ENCODE measurements around the gene RNF115. TPM values are rescaled to one million over a fixed set of nuclear protein-coding genes. Genes with fewer than 3 reads are reported as not detected.

RNF115 gene
- 10 to 100 TPM in 1 of 2 donors, 1 to 10 TPM in 1; 8.3 to 11.0 TPM for total RNA-seq

GRCh38 chr1:145823565-145824498, at the start of gene RNF115, which contains the start of gene POLR3C:
TSS of gene RNF115 (minus strand) at chr1:145824095. CDS start at chr1:145823873, 222 bp downstream.
TSS of gene POLR3C (plus strand) at chr1:145824200. CDS start at chr1:145825777, 1,577 bp downstream.

GRCh38 chr1:145858901-145859490, 35.1 kb upstream of the RNF115 start, which contains the start of gene PIAS3:
TSS of gene PIAS3 (minus strand) at chr1:145859081. CDS start at chr1:145858990, 91 bp downstream.

GRCh38 chr1:145845514-145846161, 21.7 kb upstream of the RNF115 start, which contains the start of gene NUDT17:
TSS of gene NUDT17 (plus strand) at chr1:145845630. CDS start at chr1:145845641, 11 bp downstream.

GRCh38 chr1:145719230-145720079, 104.4 kb downstream of the RNF115 start, which contains the start of gene CD160:
TSS of gene CD160 (plus strand) at chr1:145719499. CDS start at chr1:145728328, 8,829 bp downstream.

GRCh38 chr1:145707183-145707867, 116.6 kb downstream of the RNF115 start, which contains the start of gene PDZK1:
TSS of gene PDZK1 (minus strand) at chr1:145707368. CDS start at chr1:145688021, 19,347 bp downstream.

Small RNA genes lying within 50 kb of the gene (small RNA-seq; reads per million reads assigned to genes)
- gene MIR6736: 0 reads per million in 2 donors

Other genes starting within 250 kb of the RNF115 start
- gene GPR89A, start 216.1 kb downstream of the RNF115 start, total RNA-seq: 10 to 100 TPM; 34.8 to 38.0 TPM
- under 1 TPM; 0.33 to 0.34 TPM for gene PDZK1, start 116.7 kb downstream of the RNF115 start, total RNA-seq
- gene CD160, start 104.6 kb downstream of the RNF115 start, total RNA-seq: not detected
- gene POLR3C, start 105 bp upstream of the RNF115 start, total RNA-seq: 10 to 100 TPM; 42.0 to 47.8 TPM
- gene NUDT17, start 21.5 kb upstream of the RNF115 start, total RNA-seq: 1 to 10 TPM; 5.0 to 5.2 TPM
- 1 to 10 TPM; 5.2 to 7.3 TPM for gene PIAS3, start 35.0 kb upstream of the RNF115 start, total RNA-seq
- under 1 TPM; under 0.01 TPM for gene ANKRD35, start 61.8 kb upstream of the RNF115 start, total RNA-seq
- under 1 TPM; under 0.01 to 0.69 TPM for gene ITGA10, start 86.0 kb upstream of the RNF115 start, total RNA-seq
- 10 to 100 TPM; 22.3 to 23.1 TPM for gene PEX11B, start 94.6 kb upstream of the RNF115 start, total RNA-seq
- 100 to 1,000 TPM in 1 of 2 donors, 10 to 100 TPM in 1; 65.0 to 102 TPM for gene RBM8A, start 103.4 kb upstream of the RNF115 start, total RNA-seq
- gene LIX1L, start 133.9 kb upstream of the RNF115 start, total RNA-seq: 10 to 100 TPM; 15.5 to 19.3 TPM
- under 1 TPM; 0.34 to 0.67 TPM for gene ANKRD34A, start 140.5 kb upstream of the RNF115 start, total RNA-seq
- 10 to 100 TPM in 1 of 2 donors, 1 to 10 TPM in 1; 9.7 to 11.7 TPM for gene POLR3GL, start 140.6 kb upstream of the RNF115 start, total RNA-seq
- gene TXNIP, start 172.5 kb upstream of the RNF115 start, total RNA-seq: 10 to 100 TPM; 63.3 to 75.0 TPM
- not detected for gene HJV, start 197.6 kb upstream of the RNF115 start, total RNA-seq

Measured in melanocyte of skin (primary cell).